K562 (cell line): ENCODE results near the gene FBXO22. TPM values are rescaled to one million over a fixed set of nuclear protein-coding genes. Genes with fewer than 3 reads are reported as not detected.

Experiments used
- ATAC-seq: fragments of 200-7000 bp; cut with Tn5 transposase; 3 replicates; pipeline ENCODE4 v1.9.1; 2020; ENCODE audit warnings: moderate library complexity
- BruUV-seq: library from RNA; stranded (reverse); fragments of 400-500 nt; replicated peaks from 2 replicates; lab custom pipeline; 2021; lab: Mats Ljungman, UMichigan
- CTCF ChIA-PET: fragments of 300-600 bp; formaldehyde crosslinking; extraction: SDS; loops from one replicate; lab custom pipeline; 2021; ENCODE audit warnings: low intra/inter-chr PET ratio; lab: Yijun Ruan, JAX
- POLR2A ChIA-PET: fragments of 300-600, 350-650 bp; sonication (Branson Sonifier 250); formaldehyde crosslinking; extraction: SDS; loops from one replicate; lab custom pipeline; 2021; ENCODE audit warnings: antibody characterized with exemption, inconsistent platforms; lab: Yijun Ruan, JAX
- DNase-seq, 4 experiments: peaks; one replicate each; pipeline versions ENCODE4 v3.0.0 to v3.0.0-alpha.2; 2011 to 2018; ENCODE audit warnings: low spot score in 3 of 4, mixed read lengths in 3 of 4; ENCODE audit errors: extremely low read depth in 1 of 4
- FAIRE-seq: peaks from 2 replicates; lab custom pipeline; 2011; peaks lifted over from hg19 to GRCh38; lab: Jason Lieb, UNC
- H2AFZ ChIP-seq: 2 replicates; pipeline ENCODE4 v1.6.0; 2011; ENCODE audit warnings: low read depth, low read length, control low read depth, inconsistent platforms
- H3K27ac ChIP-seq: fragments of 200-600 bp; 3 replicates; pipeline ENCODE4 v1.8.0; 2011; ENCODE audit warnings: low read depth, mild to moderate bottlenecking, control low read depth, inconsistent platforms, low read length, moderate library complexity, mixed read lengths; ENCODE audit errors: extremely low read depth
- H3K27me3 ChIP-seq, 2 experiments: fragments of 300-600 bp in 1 of 2; 2 replicates in 1 of 2; 3 replicates in 1 of 2; pipeline versions ENCODE4 v1.6.0 to v1.8.0; 2011; ENCODE audit warnings: inconsistent platforms in 2 of 2, low read length in 2 of 2, mild to moderate bottlenecking in 1 of 2, mixed read lengths in 1 of 2, moderate library complexity in 1 of 2; ENCODE audit not compliant: control insufficient read depth in 2 of 2, insufficient read depth in 2 of 2
- H3K36me3 ChIP-seq: fragments of 300-600 bp; 3 replicates; pipeline ENCODE4 v1.8.0; 2011; ENCODE audit warnings: mild to moderate bottlenecking, low read length, inconsistent platforms; ENCODE audit not compliant: control insufficient read depth, insufficient read depth
- H3K4me1 ChIP-seq, 2 experiments: fragments of 200-600 bp in 1 of 2; replicated peaks in 1 of 2; 2 replicates in 1 of 2; 3 replicates in 1 of 2; pipeline versions ENCODE4 v1.5.1 to v1.8.0; 2011; ENCODE audit warnings: inconsistent platforms in 2 of 2, low read length in 2 of 2, mild to moderate bottlenecking in 1 of 2, mixed read lengths in 1 of 2, moderate library complexity in 1 of 2; ENCODE audit not compliant: control insufficient read depth in 2 of 2, insufficient read depth in 2 of 2
- H3K4me2 ChIP-seq: 2 replicates; pipeline ENCODE4 v1.6.1; 2011; ENCODE audit warnings: low read length, control low read depth, inconsistent platforms, mixed read lengths; ENCODE audit not compliant: insufficient read depth
- H3K4me3 ChIP-seq: fragments of 200-600 bp; sonication (generic), shearing (Covaris generic); 2 replicates; pipeline ENCODE4 v1.5.1; 2016; ENCODE audit warnings: control low read depth, inconsistent platforms
- H3K79me2 ChIP-seq: fragments of 200-600 bp; 3 replicates; pipeline ENCODE4 v1.8.0; 2011; ENCODE audit warnings: low read length, inconsistent platforms; ENCODE audit not compliant: control insufficient read depth, insufficient read depth
- H3K9ac ChIP-seq, 2 experiments: 2 replicates each; pipeline versions ENCODE4 v1.6.0 to v1.6.1; 2011; ENCODE audit warnings: low read depth in 2 of 2, low read length in 2 of 2, control low read depth in 1 of 2, inconsistent platforms in 1 of 2, mild to moderate bottlenecking in 1 of 2, mixed read lengths in 1 of 2; ENCODE audit not compliant: insufficient read depth in 1 of 2
- H3K9me1 ChIP-seq: one replicate; pipeline ENCODE4 v1.6.0; 2011; ENCODE audit warnings: inconsistent platforms, mild to moderate bottlenecking, low read length, moderate library complexity; ENCODE audit not compliant: control insufficient read depth, insufficient read depth
- H3K9me3 ChIP-seq: replicated peaks from 2 replicates; pipeline ENCODE4 v1.5.1; 2011; ENCODE audit warnings: low read depth, low read length, inconsistent platforms; ENCODE audit not compliant: control insufficient read depth, insufficient read depth
- H4K20me1 ChIP-seq: replicated peaks from 2 replicates; pipeline ENCODE4 v1.6.1; 2011; ENCODE audit warnings: low read length, inconsistent platforms, mixed read lengths; ENCODE audit not compliant: control insufficient read depth, insufficient read depth
- ELK3 ChIP-seq: fragments of 450-650 bp; formaldehyde crosslinking; IDR thresholded peaks from 2 replicates; pipeline ENCODE4 v1.4.0; 2020; ENCODE audit warnings: mild to moderate bottlenecking
- GTF2F1 ChIP-seq: IDR thresholded peaks from 2 replicates; pipeline ENCODE4 v1.6.1; 2011; ENCODE audit warnings: low read depth, low read length, improper control_type of control experiment
- KLF10 ChIP-seq: fragments of 250-450 bp; sonication (Bioruptor Pico); IDR thresholded peaks from 2 replicates; pipeline ENCODE4 v1.6.1; 2021; ENCODE audit warnings: matching md5 sums
- MCM5 ChIP-seq: fragments of 450-650 bp; IDR thresholded peaks from 2 replicates; pipeline ENCODE4 v1.6.1; 2016; ENCODE audit warnings: low read depth
- MTF1 ChIP-seq: fragments of 250-450 bp; sonication (Bioruptor Pico); IDR thresholded peaks from 2 replicates; pipeline ENCODE4 v1.9.0; 2021; ENCODE audit warnings: moderate library complexity, mild to moderate bottlenecking, inconsistent platforms, borderline replicate concordance
- NFRKB ChIP-seq: fragments of 450-650 bp; IDR thresholded peaks from 2 replicates; pipeline ENCODE4 v1.6.1; 2016; ENCODE audit warnings: low read depth
- OTX1 ChIP-seq: fragments of 450-650 bp; formaldehyde crosslinking; IDR thresholded peaks from 2 replicates; pipeline ENCODE4 v1.4.0; 2022; ENCODE audit warnings: mild to moderate bottlenecking
- U2AF2 ChIP-seq: fragments of 200-400 bp; formaldehyde crosslinking; optimal IDR thresholded peaks from 2 replicates; pipeline ENCODE3; 2017; ENCODE audit warnings: low read depth, mild to moderate bottlenecking, low read length
- ZBTB12 ChIP-seq: fragments of 250-450 bp; sonication (Bioruptor Pico); IDR thresholded peaks from 2 replicates; pipeline ENCODE4 v1.4.0; 2020
- ZC3H11A ChIP-seq: IDR thresholded peaks from 2 replicates; pipeline ENCODE4 v1.6.1; 2012; ENCODE audit warnings: low read depth, low read length, improper control_type of control experiment
- ZC3H4 ChIP-seq: sonication (generic); formaldehyde crosslinking; IDR thresholded peaks from 2 replicates; pipeline ENCODE4 v1.9.0; 2021; ENCODE audit warnings: missing genetic modification reagents, borderline replicate concordance
- ZNF384 ChIP-seq: IDR thresholded peaks from 2 replicates; pipeline ENCODE4 v1.6.1; 2012; ENCODE audit warnings: low read depth, low read length, improper control_type of control experiment
- WGBS: fragments of 100-300 bp; shearing (Covaris generic); methylation state at CpG from one replicate; pipeline ENCODE4 v1.1.6; 2016; ENCODE audit warnings: low coverage, mixed read lengths; ENCODE audit not compliant: insufficient coverage; ENCODE audit errors: missing lambda C conversion rate; 5-methylcytosine and 5-hydroxymethylcytosine counted together
- in situ Hi-C: fragments of 300-500 bp; cut with MboI; formaldehyde crosslinking; loops from 4 replicates; pipeline ENCODE4 v1.15.0; 2018; ENCODE audit warnings: inconsistent platforms, mixed read lengths
- intact Hi-C: fragments of 100-400 bp; cut with micrococcal nuclease; formaldehyde crosslinking; loops from 2 replicates; pipeline ENCODE4 v1.14.2; 2022
- polyA plus RNA-seq, 8 experiments: library from polyadenylated mRNA; depleted of rRNA in 4 of 8; stranded (reverse) in 5 of 8; unstranded in 3 of 8; fragments of >200 nt; fragmentation: Nextera tagmentation in 2 of 8; fragmentation: Illumina TruSeq in 1 of 8; extraction: Ambion mirVana in 2 of 8; extraction: Trizol in 1 of 8; gene quantifications; 2 replicates each; pipeline versions ENCODE4 v1.2.1 to v1.2.3, GENCODE V29; 2011 to 2014; ENCODE audit warnings: inconsistent platforms in 1 of 8, missing spikeins in 1 of 8
- total RNA-seq, 7 experiments: library from RNA; depleted of rRNA in 6 of 7; stranded (reverse); fragments of >200 nt in 6 of 7; fragmentation: Illumina TruSeq in 2 of 7; extraction: Trizol in 2 of 7; gene quantifications; 2 replicates each; pipeline versions ENCODE4 v1.2.1 to v1.2.3, GENCODE V29; 2011 to 2021; ENCODE audit warnings: low replicate concordance in 1 of 7
- TF ChIP-seq, protein P1 (sequence below): fragments of 200-800 bp; sonication (Bioruptor generic); IDR thresholded peaks from 2 replicates; pipeline ENCODE4 v1.6.1; 2017; ENCODE audit warnings: missing genetic modification characterization, missing compliant biosample characterization

The FBXO22 gene
- total and polyA plus RNA-seq, 9 of the 15 experiments (the other 6 are each of a cell fraction or from before 2014, with no cell fraction given): 24.4 to 99.4 (median 66.5) TPM

DNA sequence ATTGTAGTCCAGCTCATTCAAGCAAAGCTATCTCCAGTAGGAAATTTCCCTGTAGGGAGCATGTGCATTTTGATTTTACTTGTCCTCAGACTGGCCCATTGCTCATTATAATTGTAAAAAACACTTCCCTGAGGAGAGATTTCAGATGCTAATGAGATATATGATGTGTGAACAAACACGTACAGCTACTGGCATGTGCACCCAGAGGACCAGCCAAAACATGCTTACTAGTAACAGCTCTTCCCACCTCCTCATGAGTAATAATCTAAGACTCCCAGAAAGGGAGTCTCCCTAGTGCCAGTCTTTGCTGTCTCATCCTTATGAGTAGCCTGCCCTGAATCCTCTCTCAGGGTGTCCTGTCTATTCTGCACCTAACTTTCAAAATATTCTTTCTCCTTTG is 43.4 kb downstream of the FBXO22 start:
- FAIRE-seq: no peak
- intact Hi-C loops: no loop called here
- H3K79me2 ChIP-seq: no peaks in the 10 kb centered on the region
- ChIA-PET POLR2A (interaction anchor here (0.6 kb wide), 1 partner anchor 162 kb away, joined by 3 read pairs; no protein-coding TSS in a partner anchor), CTCF (no interaction called here)
- no peak overlapping the region for H3K9ac ChIP-seq
- H3K27me3 ChIP-seq: 0 out of 5 replicates have a peak, but pooled peaks cover 4 to 5% of the 10 kb centered on the region in 2 experiments
- no TSS peak for BruUV-seq
- no peaks in the 10 kb centered on the region for H3K9me3 ChIP-seq
- no peak overlapping the region for H2AFZ ChIP-seq
- ATAC-seq: no peak
- TF ChIP-seq KLF10 (no peak), ELK3 (CRISPR knock-in tag) (no peak), NFRKB (no peak), ZBTB12 (no peak), ZC3H11A (no peak), MTF1 (CRISPR knock-in tag) (no peak), MCM5 (no peak), GTF2F1 (no peak), ZC3H4 (CRISPR knock-in tag) (no peak), U2AF2 (no peak), OTX1 (no peak), ZNF384 (no peak)
- TF ChIP-seq, protein P1, sequence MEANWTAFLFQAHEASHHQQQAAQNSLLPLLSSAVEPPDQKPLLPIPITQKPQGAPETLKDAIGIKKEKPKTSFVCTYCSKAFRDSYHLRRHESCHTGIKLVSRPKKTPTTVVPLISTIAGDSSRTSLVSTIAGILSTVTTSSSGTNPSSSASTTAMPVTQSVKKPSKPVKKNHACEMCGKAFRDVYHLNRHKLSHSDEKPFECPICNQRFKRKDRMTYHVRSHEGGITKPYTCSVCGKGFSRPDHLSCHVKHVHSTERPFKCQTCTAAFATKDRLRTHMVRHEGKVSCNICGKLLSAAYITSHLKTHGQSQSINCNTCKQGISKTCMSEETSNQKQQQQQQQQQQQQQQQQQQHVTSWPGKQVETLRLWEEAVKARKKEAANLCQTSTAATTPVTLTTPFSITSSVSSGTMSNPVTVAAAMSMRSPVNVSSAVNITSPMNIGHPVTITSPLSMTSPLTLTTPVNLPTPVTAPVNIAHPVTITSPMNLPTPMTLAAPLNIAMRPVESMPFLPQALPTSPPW (CRISPR knock-in tag): no peak
- no peaks in the 10 kb centered on the region for H3K9me1 ChIP-seq
- WGBS: 0% methylated on average over 1 of the region's 1 CpG
- no peaks in the 10 kb centered on the region for H4K20me1 ChIP-seq
- DNase-seq: no peak
- in situ Hi-C loops: no loop called here
- H3K4me1 ChIP-seq: no peaks in the 10 kb centered on the region
- H3K4me2 ChIP-seq: no peak overlapping the region
- H3K27ac ChIP-seq: no peak overlapping the region
- H3K36me3 ChIP-seq: no peaks in the 10 kb centered on the region
- H3K4me3 ChIP-seq: no peak overlapping the region
